ENCODE measurements around the gene CRMP1. TPM values are rescaled to one million over a fixed set of nuclear protein-coding genes. Genes with fewer than 3 reads are reported as not detected.
A peak's percentile ranks its signal among the peaks of the same experiment; 100 is the strongest.

The CRMP1 gene
- total and polyA plus RNA-seq, 9 of the 15 experiments (the other 6 are each of a cell fraction or from before 2014, with no cell fraction given), result 0.03 to 0.04 TPM; not detected in 7

DNA sequence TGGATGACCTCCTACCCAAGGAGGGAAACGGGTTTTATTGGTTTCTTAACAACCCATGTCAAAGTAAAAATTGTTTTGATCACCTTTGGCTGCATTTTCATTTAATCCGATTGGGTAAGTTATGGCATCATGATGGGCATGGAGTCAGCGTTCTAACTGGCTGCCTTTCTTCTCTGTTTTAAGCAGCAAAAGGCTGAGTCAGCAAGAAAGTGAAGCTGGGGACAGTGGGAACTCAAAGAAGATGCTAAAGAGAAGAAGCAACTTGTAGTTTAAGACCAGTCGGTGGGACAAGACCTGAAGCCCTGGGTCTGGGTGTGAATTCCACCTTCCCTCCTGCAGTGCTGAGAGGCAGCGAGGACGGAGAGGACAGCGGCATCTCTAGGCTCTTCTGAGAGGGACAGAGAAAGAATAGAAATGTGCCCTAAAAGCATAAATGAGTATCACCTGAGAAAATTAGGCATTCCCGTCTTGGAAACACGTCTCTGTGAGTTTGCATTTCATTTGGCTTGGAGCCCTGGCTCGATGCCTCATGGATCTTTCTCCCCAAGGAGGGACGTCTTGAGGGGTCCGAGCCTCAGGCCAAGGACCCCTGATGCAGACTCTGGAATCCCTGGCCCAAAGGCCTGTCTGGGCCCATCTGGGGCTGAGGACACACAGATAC lies 82.0 kb downstream of the CRMP1 start:
- intact Hi-C loops (cut with micrococcal nuclease), result loop anchor here (5.0 kb wide), 2 partner anchors 419 to 814 kb away; no protein-coding TSS in a partner anchor

More for the DNA sequence above, 82.0 kb downstream of the CRMP1 start:
- Histone ChIP-seq H4K20me1 (replicated peaks; ENCODE audit: control insufficient read depth, insufficient read depth, low read length) (no peaks in the 10 kb centered on the region), H3K27me3 (ENCODE audit: control insufficient read depth in 2 of 2, insufficient read depth in 2 of 2, low read length in 2 of 2) (no peaks in the 10 kb centered on the region; a peak in 1 of 5 replicates), H2AFZ (ENCODE audit: low read depth, low read length) (no peak overlapping the region), H3K36me3 (ENCODE audit: control insufficient read depth, insufficient read depth, low read length) (no peaks in the 10 kb centered on the region), H3K79me2 (ENCODE audit: control insufficient read depth, insufficient read depth, low read length) (no peaks in the 10 kb centered on the region), H3K4me1 (replicated peaks in 1 of 2; ENCODE audit: control insufficient read depth in 2 of 2, insufficient read depth in 2 of 2, low read length in 2 of 2) (no peaks in the 10 kb centered on the region; a peak in 1 of 5 replicates), H3K9me1 (ENCODE audit: control insufficient read depth, insufficient read depth, low read length) (no peaks in the 10 kb centered on the region), H3K4me2 (ENCODE audit: insufficient read depth, low read length) (no peak overlapping the region), H3K27ac (ENCODE audit: extremely low read depth, low read depth, low read length) (no peak overlapping the region), H3K4me3 (no peak overlapping the region), H3K9me3 (replicated peaks; ENCODE audit: control insufficient read depth, insufficient read depth, low read depth, low read length) (no peaks in the 10 kb centered on the region), H3K9ac (ENCODE audit: insufficient read depth in 1 of 2, low read depth in 2 of 2, low read length in 2 of 2) (no peak overlapping the region)
- in situ Hi-C loops (cut with MboI), result loop anchor here (25.0 kb wide), 1 partner anchor 1324 kb away; no protein-coding TSS in a partner anchor
- BruUV-seq (replicated peaks), result no TSS peak
- TF ChIP-seq ZNF316 (IDR thresholded peaks at IDR 0.05) (peak; percentile 88), MAFF (IDR thresholded peaks at IDR 0.05; ENCODE audit: low read length) (peak; percentile 94), NRF1 (conservative IDR thresholded peaks at IDR 0.05 in 1 of 2, IDR thresholded peaks at IDR 0.05 in 1 of 2) (no peak), SLC30A9 (CRISPR knock-in tag; IDR thresholded peaks at IDR 0.05) (no peak), C11orf30 (IDR thresholded peaks at IDR 0.05; ENCODE audit: low read depth) (peak; percentile 85), MAFG (tag; conservative IDR thresholded peaks at IDR 0.05) (peak; percentile 86), ZNF445 (CRISPR knock-in tag; IDR thresholded peaks at IDR 0.05; ENCODE audit: low read depth) (no peak), ZNF239 (CRISPR knock-in tag; IDR thresholded peaks at IDR 0.05) (no peak), MAFK (IDR thresholded peaks at IDR 0.05; ENCODE audit: low read length) (peak; percentile 94)
- TF ChIP-seq, protein P1, sequence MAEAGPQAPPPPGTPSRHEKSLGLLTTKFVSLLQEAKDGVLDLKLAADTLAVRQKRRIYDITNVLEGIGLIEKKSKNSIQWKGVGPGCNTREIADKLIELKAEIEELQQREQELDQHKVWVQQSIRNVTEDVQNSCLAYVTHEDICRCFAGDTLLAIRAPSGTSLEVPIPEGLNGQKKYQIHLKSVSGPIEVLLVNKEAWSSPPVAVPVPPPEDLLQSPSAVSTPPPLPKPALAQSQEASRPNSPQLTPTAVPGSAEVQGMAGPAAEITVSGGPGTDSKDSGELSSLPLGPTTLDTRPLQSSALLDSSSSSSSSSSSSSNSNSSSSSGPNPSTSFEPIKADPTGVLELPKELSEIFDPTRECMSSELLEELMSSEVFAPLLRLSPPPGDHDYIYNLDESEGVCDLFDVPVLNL (CRISPR knock-in tag; IDR thresholded peaks at IDR 0.05; ENCODE audit: low read depth), result no peak
- TF ChIP-seq, protein P2, sequence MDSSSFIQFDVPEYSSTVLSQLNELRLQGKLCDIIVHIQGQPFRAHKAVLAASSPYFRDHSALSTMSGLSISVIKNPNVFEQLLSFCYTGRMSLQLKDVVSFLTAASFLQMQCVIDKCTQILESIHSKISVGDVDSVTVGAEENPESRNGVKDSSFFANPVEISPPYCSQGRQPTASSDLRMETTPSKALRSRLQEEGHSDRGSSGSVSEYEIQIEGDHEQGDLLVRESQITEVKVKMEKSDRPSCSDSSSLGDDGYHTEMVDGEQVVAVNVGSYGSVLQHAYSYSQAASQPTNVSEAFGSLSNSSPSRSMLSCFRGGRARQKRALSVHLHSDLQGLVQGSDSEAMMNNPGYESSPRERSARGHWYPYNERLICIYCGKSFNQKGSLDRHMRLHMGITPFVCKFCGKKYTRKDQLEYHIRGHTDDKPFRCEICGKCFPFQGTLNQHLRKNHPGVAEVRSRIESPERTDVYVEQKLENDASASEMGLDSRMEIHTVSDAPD (CRISPR knock-in tag; IDR thresholded peaks at IDR 0.05), result no peak
- CTCF ChIA-PET (ENCODE audit: low intra/inter-chr PET ratio), result no interaction called here
- POLR2A ChIA-PET, result no interaction called here
- no peak for ATAC-seq
- WGBS (ENCODE audit: insufficient coverage, low coverage, missing lambda C conversion rate), result 9% methylated on average over 12 of the region's 12 CpGs
- no peak for DNase-seq (ENCODE audit: extremely low read depth in 1 of 4, low spot score in 3 of 4)
- FAIRE-seq, result no peak
